ENCODE data around the gene NACC2. TPM values are rescaled to one million over a fixed set of nuclear protein-coding genes. Genes with fewer than 3 reads are reported as not detected.

The NACC2 gene
- total and polyA plus RNA-seq, 2 of the 8 experiments (the other 6 are each of a cell fraction or from before 2014, with no cell fraction given): 8.3 to 14.0 TPM

- H3K79me2 ChIP-seq (ENCODE audit: control insufficient read depth in 1 of 2, insufficient read depth in 2 of 2, low read length in 2 of 2): no peaks in the 10 kb centered on the region
- H2BK5ac ChIP-seq (ENCODE audit: low read depth, low read length): 0 out of 2 replicates have a peak overlapping the region, but pooled peaks have one; percentile 46
- ChIA-PET POLR2A (ENCODE audit: partially characterized antibody) (no interaction called here), CTCF (ENCODE audit: partially characterized antibody) (interaction anchor here (0.9 to 3.2 kb wide), 26 partner anchors 9 to 173 kb away, joined by 3 to 17 read pairs (median 4); partner anchors contain the start of gene UBAC1)
- no peaks in the 10 kb centered on the region for H3K27me3 ChIP-seq (replicated peaks in 1 of 4; ENCODE audit: control insufficient read depth in 3 of 4, extremely low read depth in 1 of 4, insufficient read depth in 3 of 4, low read length in 3 of 4)
- H4K5ac ChIP-seq (ENCODE audit: insufficient read length, low read depth, low read length): no peak overlapping the region
- DNase-seq (ENCODE audit: low read depth in 1 of 2, low spot score in 2 of 2) (no peak), FAIRE-seq (no peak)
- no peak overlapping the region for H2AK5ac ChIP-seq (ENCODE audit: low read depth, low read length)
- H2BK120ac ChIP-seq (replicated peaks; ENCODE audit: low read depth, low read length): no peak overlapping the region
- H3K4ac ChIP-seq (replicated peaks; ENCODE audit: insufficient read length, low read depth, low read length): no peak overlapping the region
- no peak overlapping the region for H2BK20ac ChIP-seq (ENCODE audit: low read length)
- H3K23me2 ChIP-seq (ENCODE audit: low read depth, low read length): no peaks in the 10 kb centered on the region; the same call in 1 of the 2 replicates
- no peak overlapping the region for H3K14ac ChIP-seq (ENCODE audit: insufficient read length)
- H3K4me3 ChIP-seq (ENCODE audit: extremely low read depth in 1 of 4, insufficient read depth in 2 of 4, low read depth in 3 of 4, low read length in 4 of 4): no peak overlapping the region
- no peak overlapping the region for H3K56ac ChIP-seq (replicated peaks; ENCODE audit: insufficient read length, low read depth, low read length)
- H2BK12ac ChIP-seq (ENCODE audit: low read depth, low read length): no peak overlapping the region
- H2BK15ac ChIP-seq (ENCODE audit: low read length): 0 out of 2 replicates have a peak overlapping the region, but pooled peaks have one; percentile 12
- H3K9me3 ChIP-seq (ENCODE audit: insufficient read depth in 2 of 2, low read depth in 1 of 2, low read length in 1 of 2): no peaks in the 10 kb centered on the region
- peaks cover 0 to 5% of the 10 kb centered on the region in 2 experiments for H4K20me1 ChIP-seq (replicated peaks in 1 of 2; ENCODE audit: control insufficient read depth in 1 of 2, insufficient read depth in 2 of 2, low read length in 2 of 2)
- H4K91ac ChIP-seq (replicated peaks; ENCODE audit: insufficient read length, low read length): no peak overlapping the region
- H3K36me3 ChIP-seq (ENCODE audit: control insufficient read depth in 2 of 4, insufficient read depth in 4 of 4, low read length in 3 of 4): no peaks in the 10 kb centered on the region
- no peak overlapping the region for H3K23ac ChIP-seq (ENCODE audit: insufficient read length)
- H2AFZ ChIP-seq (ENCODE audit: low read length): no peak overlapping the region
- H3K18ac ChIP-seq (ENCODE audit: extremely low read depth, low read length): no peak overlapping the region
- no peak overlapping the region for H3K4me2 ChIP-seq (ENCODE audit: insufficient read depth in 1 of 2, low read depth in 2 of 2, low read length in 2 of 2)
- no peak overlapping the region for H3K27ac ChIP-seq (ENCODE audit: low read depth, low read length)
- H3K4me1 ChIP-seq (replicated peaks in 1 of 4; ENCODE audit: control insufficient read depth in 3 of 4, insufficient read depth in 4 of 4, low read length in 3 of 4): peaks cover 0 to 3% (median 0%) of the 10 kb centered on the region in 4 experiments; a peak in 4 of 7 replicates
- no peak overlapping the region for H4K8ac ChIP-seq (ENCODE audit: extremely low read depth, insufficient read depth, low read length)
- WGBS, 2 experiments (ENCODE audit: extremely low coverage in 1 of 2, insufficient coverage in 1 of 2, insufficient read length in 1 of 2, insufficient replicate concordance in 2 of 2, low coverage in 1 of 2, low lambda C conversion rate in 2 of 2, missing lambda C conversion rate in 1 of 2): 82% methylated on average over 23 of the region's 23 CpGs; no CpG with 5 or more reads in 1 of the 2 experiments
- H3K79me1 ChIP-seq (ENCODE audit: low read depth, low read length): no peaks in the 10 kb centered on the region
- H3K9ac ChIP-seq (replicated peaks in 1 of 4; ENCODE audit: extremely low read depth in 1 of 4, low read depth in 3 of 4, low read length in 3 of 4): no peak overlapping the region
- TF ChIP-seq ZNF274 (IDR thresholded peaks at IDR 0.05; ENCODE audit: borderline replicate concordance, extremely low read depth, low read length) (no peak), RNF2 (IDR thresholded peaks at IDR 0.05; ENCODE audit: borderline replicate concordance, low read depth, low read length, missing control alignments, poor library complexity, severe bottlenecking) (no peak), NRF1 (IDR thresholded peaks at IDR 0.05; ENCODE audit: low read depth, low read length) (no peak), KDM4A (IDR thresholded peaks at IDR 0.05; ENCODE audit: low read depth, low read length, severe bottlenecking) (no peak), ASH2L (IDR thresholded peaks at IDR 0.05; ENCODE audit: low read length) (no peak), SIN3A (conservative IDR thresholded peaks at IDR 0.05 in 1 of 2, IDR thresholded peaks at IDR 0.05 in 1 of 2; ENCODE audit: low read depth in 1 of 2, low read length in 2 of 2) (no peak), TBP (IDR thresholded peaks at IDR 0.05; ENCODE audit: low read depth, low read length) (no peak), POLR2A (IDR thresholded peaks at IDR 0.05; ENCODE audit: control extremely low read depth in 1 of 2, low read depth in 2 of 2, low read length in 2 of 2) (no peak), CHD1 (IDR thresholded peaks at IDR 0.05; ENCODE audit: low read depth, low read length) (no peak), CTBP2 (IDR thresholded peaks at IDR 0.05; ENCODE audit: borderline replicate concordance, insufficient read depth, insufficient read length, low read length) (no peak)
Measured at GRCh38 chr9:135973277-135974219, 121.5 kb downstream of the NACC2 start.
